OCI-LY3 (cell line): Measurements from ENCODE around the gene RNF152.

Experiments
- CTCF ChIP-seq: fragments of 200-600, 300-600 bp; sonication (generic); IDR thresholded peaks from 2 replicates; pipeline ENCODE4 v1.5.1; 2014; ENCODE audit warnings: antibody characterized with exemption, low read length, low read depth
- EZH2phosphoT487 ChIP-seq: fragments of 200-600 bp; shearing (Covaris generic); IDR thresholded peaks from 2 replicates; pipeline ENCODE4 v1.6.1; 2018; ENCODE audit warnings: antibody characterized with exemption, mixed run types, low read depth

GRCh38 chr18:61774846-61775245 lies 118.0 kb downstream of the RNF152 start:
- TF ChIP-seq CTCF (no peak), EZH2phosphoT487 (no peak)
